H1 (cell line): ENCODE data around the gene PTBP3. TPM values are rescaled to one million over a fixed set of nuclear protein-coding genes. Genes with fewer than 3 reads are reported as not detected.

ENCODE experiments used
- CTCF ChIA-PET: fragments of 300-600 bp; sonication (Branson Sonifier 250); formaldehyde crosslinking; loops from one replicate; lab custom pipeline; 2021; ENCODE audit not compliant: partially characterized antibody; lab: Charles Lee
- POLR2A ChIA-PET: fragments of 300-600 bp; sonication (Branson Sonifier 250); formaldehyde crosslinking; loops from one replicate; lab custom pipeline; 2021; ENCODE audit warnings: inconsistent platforms; ENCODE audit not compliant: partially characterized antibody; lab: Charles Lee
- DNase-seq, 2 experiments: peaks; one replicate each; pipeline versions ENCODE4 v3.0.0 to v3.0.0-alpha.2; 2010 to 2022; ENCODE audit warnings: low spot score in 2 of 2, low read depth in 1 of 2, mixed read lengths in 1 of 2
- FAIRE-seq: peaks from 2 replicates; lab custom pipeline; 2011; peaks lifted over from hg19 to GRCh38; lab: Jason Lieb, UNC
- H2AFZ ChIP-seq: 2 replicates; pipeline ENCODE4 v1.8.1; 2012; ENCODE audit warnings: low read length, inconsistent platforms
- H2AK5ac ChIP-seq: 2 replicates; pipeline ENCODE4 v1.6.1; 2013; ENCODE audit warnings: low read depth, low read length
- H2BK120ac ChIP-seq: replicated peaks from 2 replicates; pipeline ENCODE3; 2013; ENCODE audit warnings: low read depth, low read length, inconsistent platforms
- H2BK12ac ChIP-seq: 2 replicates; pipeline ENCODE4 v1.6.1; 2013; ENCODE audit warnings: low read depth, low read length
- H2BK15ac ChIP-seq: 2 replicates; pipeline ENCODE4 v1.6.1; 2013; ENCODE audit warnings: low read length
- H2BK20ac ChIP-seq: 2 replicates; pipeline ENCODE4 v1.6.1; 2013; ENCODE audit warnings: low read length
- H2BK5ac ChIP-seq: 2 replicates; pipeline ENCODE4 v1.6.1; 2013; ENCODE audit warnings: low read depth, low read length
- H3K14ac ChIP-seq: 2 replicates; pipeline ENCODE4 v1.6.1; 2013; ENCODE audit warnings: inconsistent platforms; ENCODE audit not compliant: insufficient read length
- H3K18ac ChIP-seq: 2 replicates; pipeline ENCODE4 v1.6.1; 2013; ENCODE audit warnings: low read length; ENCODE audit errors: extremely low read depth
- H3K23ac ChIP-seq: 2 replicates; pipeline ENCODE4 v1.6.1; 2013; ENCODE audit warnings: inconsistent platforms; ENCODE audit not compliant: insufficient read length
- H3K23me2 ChIP-seq: 2 replicates; pipeline ENCODE4 v1.6.1; 2013; ENCODE audit warnings: low read depth, low read length
- H3K27ac ChIP-seq: 2 replicates; pipeline ENCODE4 v1.6.1; 2011; ENCODE audit warnings: low read depth, low read length, inconsistent platforms
- H3K27me3 ChIP-seq, 4 experiments: replicated peaks in 1 of 4; 1 replicate in 1 of 4; 2 replicates in 3 of 4; pipeline versions ENCODE4 v1.6.1 to v1.8.1; 2011 to 2013; ENCODE audit warnings: low read length in 3 of 4, mild to moderate bottlenecking in 3 of 4, inconsistent platforms in 2 of 4, mixed read lengths in 2 of 4, moderate library complexity in 1 of 4; ENCODE audit not compliant: control insufficient read depth in 3 of 4, insufficient read depth in 3 of 4; ENCODE audit errors: extremely low read depth in 1 of 4
- H3K36me3 ChIP-seq, 4 experiments: 2 replicates each; pipeline versions ENCODE4 v1.6.1 to v1.8.1; 2011 to 2013; ENCODE audit warnings: mild to moderate bottlenecking in 4 of 4, low read length in 3 of 4, moderate library complexity in 2 of 4, control low read depth in 1 of 4, inconsistent platforms in 1 of 4; ENCODE audit not compliant: insufficient read depth in 4 of 4, control insufficient read depth in 2 of 4
- H3K4ac ChIP-seq: replicated peaks from 2 replicates; pipeline ENCODE3; 2013; ENCODE audit warnings: low read length, low read depth, mixed read lengths, inconsistent platforms; ENCODE audit not compliant: insufficient read length
- H3K4me1 ChIP-seq, 4 experiments: replicated peaks in 1 of 4; 1 replicate in 1 of 4; 2 replicates in 3 of 4; pipeline versions ENCODE4 v1.6.1 to v1.8.1; 2011 to 2013; ENCODE audit warnings: low read length in 3 of 4, inconsistent platforms in 2 of 4, mixed read lengths in 1 of 4; ENCODE audit not compliant: insufficient read depth in 4 of 4, control insufficient read depth in 3 of 4
- H3K4me2 ChIP-seq, 2 experiments: 2 replicates each; pipeline versions ENCODE4 v1.6.1 to v1.8.1; 2011 to 2013; ENCODE audit warnings: low read depth in 2 of 2, low read length in 2 of 2, control low read depth in 1 of 2, inconsistent platforms in 1 of 2, mild to moderate bottlenecking in 1 of 2; ENCODE audit not compliant: insufficient read depth in 1 of 2
- H3K4me3 ChIP-seq, 4 experiments: fragments of 200-600, 300-600 bp in 1 of 4; sonication (generic), shearing (Covaris generic), sonication (Bioruptor Twin) in 1 of 4; 2 replicates each; pipeline versions ENCODE4 v1.5.1 to v1.8.1; 2011 to 2016; ENCODE audit warnings: low read length in 4 of 4, low read depth in 3 of 4, control low read depth in 2 of 4, inconsistent platforms in 2 of 4, mild to moderate bottlenecking in 2 of 4, mixed read lengths in 1 of 4, moderate library complexity in 1 of 4; ENCODE audit not compliant: insufficient read depth in 2 of 4; ENCODE audit errors: extremely low read depth in 1 of 4
- H3K56ac ChIP-seq: replicated peaks from 2 replicates; pipeline ENCODE3; 2013; ENCODE audit warnings: low read depth, mild to moderate bottlenecking, mixed read lengths, low read length, inconsistent platforms; ENCODE audit not compliant: insufficient read length
- H3K79me1 ChIP-seq: 2 replicates; pipeline ENCODE4 v1.6.1; 2013; ENCODE audit warnings: low read depth, low read length, control low read depth
- H3K79me2 ChIP-seq, 2 experiments: 2 replicates each; pipeline versions ENCODE4 v1.6.1 to v1.8.1; 2012 to 2013; ENCODE audit warnings: low read length in 2 of 2, mild to moderate bottlenecking in 2 of 2, inconsistent platforms in 1 of 2; ENCODE audit not compliant: insufficient read depth in 2 of 2, control insufficient read depth in 1 of 2
- H3K9ac ChIP-seq, 4 experiments: replicated peaks in 1 of 4; 1 replicate in 1 of 4; 2 replicates in 3 of 4; pipeline versions ENCODE4 v1.6.1 to v1.8.1; 2011 to 2013; ENCODE audit warnings: low read depth in 3 of 4, low read length in 3 of 4, control low read depth in 2 of 4, mild to moderate bottlenecking in 2 of 4, moderate library complexity in 2 of 4, inconsistent platforms in 1 of 4; ENCODE audit errors: extremely low read depth in 1 of 4
- H3K9me3 ChIP-seq, 2 experiments: 2 replicates each; pipeline versions ENCODE4 v1.6.1 to v1.8.1; 2012 to 2013; ENCODE audit warnings: mild to moderate bottlenecking in 2 of 2, moderate library complexity in 2 of 2, control low read depth in 1 of 2, inconsistent platforms in 1 of 2, low read depth in 1 of 2, low read length in 1 of 2, mixed read lengths in 1 of 2; ENCODE audit not compliant: insufficient read depth in 2 of 2
- H4K20me1 ChIP-seq, 2 experiments: replicated peaks in 1 of 2; 2 replicates each; pipeline versions ENCODE3 to v1.8.1; 2011 to 2013; ENCODE audit warnings: inconsistent platforms in 2 of 2, low read length in 2 of 2, mild to moderate bottlenecking in 1 of 2; ENCODE audit not compliant: insufficient read depth in 2 of 2, control insufficient read depth in 1 of 2
- H4K5ac ChIP-seq: 2 replicates; pipeline ENCODE4 v1.6.1; 2013; ENCODE audit warnings: low read length, low read depth, mixed read lengths, inconsistent platforms; ENCODE audit not compliant: insufficient read length
- H4K8ac ChIP-seq: 2 replicates; pipeline ENCODE4 v1.8.0; 2013; ENCODE audit warnings: mild to moderate bottlenecking, moderate library complexity, low read length, inconsistent platforms; ENCODE audit not compliant: insufficient read depth; ENCODE audit errors: extremely low read depth
- H4K91ac ChIP-seq: replicated peaks from 2 replicates; pipeline ENCODE3; 2013; ENCODE audit warnings: low read length, mixed read lengths, inconsistent platforms; ENCODE audit not compliant: insufficient read length
- EGR1 ChIP-seq: IDR thresholded peaks from 2 replicates; pipeline ENCODE4 v1.6.1; 2011; ENCODE audit warnings: low read depth, low read length, borderline replicate concordance
- EZH2 ChIP-seq: fragments of 200-600 bp; sonication (generic); IDR thresholded peaks from 2 replicates; pipeline ENCODE4 v1.7.1; 2012; ENCODE audit warnings: low read depth, mild to moderate bottlenecking, moderate library complexity, low read length, inconsistent platforms; ENCODE audit not compliant: severe bottlenecking
- FOSL1 ChIP-seq: IDR thresholded peaks from 2 replicates; pipeline ENCODE4 v1.6.1; 2011; ENCODE audit warnings: mild to moderate bottlenecking, low read depth, low read length, moderate library complexity; ENCODE audit not compliant: insufficient read depth
- JUND ChIP-seq: IDR thresholded peaks from 2 replicates; pipeline ENCODE4 v1.6.1; 2011; ENCODE audit warnings: mild to moderate bottlenecking, improper control_type of control experiment, low read length
- POLR2A ChIP-seq, 2 experiments: IDR thresholded peaks; 1 replicate in 1 of 2; 2 replicates in 1 of 2; pipeline ENCODE4 v1.6.1; 2011; ENCODE audit warnings: low read depth in 2 of 2, low read length in 2 of 2, mild to moderate bottlenecking in 2 of 2; ENCODE audit errors: control extremely low read depth in 1 of 2
- RNF2 ChIP-seq: fragments of 200-900, 300-1000 bp; sonication (generic); IDR thresholded peaks from 2 replicates; pipeline ENCODE4 v1.7.1; 2016; ENCODE audit warnings: borderline replicate concordance, low read depth, mild to moderate bottlenecking, antibody characterized with exemption, low read length; ENCODE audit not compliant: poor library complexity, severe bottlenecking; ENCODE audit errors: missing control alignments
- SP2 ChIP-seq: IDR thresholded peaks from 2 replicates; pipeline ENCODE4 v1.6.1; 2012; ENCODE audit warnings: mild to moderate bottlenecking, low read length, inconsistent platforms
- SP4 ChIP-seq: IDR thresholded peaks from 2 replicates; pipeline ENCODE4 v1.6.1; 2012; ENCODE audit warnings: low read length, inconsistent platforms
- TAF1 ChIP-seq: IDR thresholded peaks from 2 replicates; pipeline ENCODE4 v1.6.1; 2011; ENCODE audit warnings: mild to moderate bottlenecking, low read depth, low read length
- WGBS, 2 experiments: shearing (Covaris generic) in 1 of 2; methylation state at CpG; one replicate each; pipeline versions ENCODE4 v1.1.6 to v1.1.7; 2013 to 2015; ENCODE audit warnings: low lambda C conversion rate in 2 of 2, mixed read lengths in 2 of 2, inconsistent platforms in 1 of 2, low coverage in 1 of 2, missing lambda C conversion rate in 1 of 2; ENCODE audit not compliant: insufficient replicate concordance in 2 of 2, insufficient coverage in 1 of 2, insufficient read length in 1 of 2; ENCODE audit errors: extremely low coverage in 1 of 2, missing lambda C conversion rate in 1 of 2; 5-methylcytosine and 5-hydroxymethylcytosine counted together
- polyA plus RNA-seq, 7 experiments: library from polyadenylated mRNA; depleted of rRNA in 3 of 7; stranded (reverse) in 5 of 7; unstranded in 2 of 7; fragments of >200 nt in 5 of 7; fragments of 200-250 nt in 2 of 7; gene quantifications; 1 replicate in 5 of 7; 2 replicates in 1 of 7; 4 replicates in 1 of 7; pipeline versions ENCODE4 v1.2.1 to v1.2.3, GENCODE V29; 2011 to 2013; ENCODE audit warnings: missing spikeins in 2 of 7, mixed read lengths in 2 of 7
- total RNA-seq: library from RNA; stranded (reverse); fragmentation: NEBNext Ultra II Directional; extraction: Animal tissue kit (Norgen Biotek cat#: 25700); gene quantifications from 2 replicates; pipeline ENCODE4 v1.2.1, GENCODE V29; 2021
- TF ChIP-seq, protein P1 (sequence below), 3 experiments: IDR thresholded peaks; 1 replicate in 2 of 3; 2 replicates in 1 of 3; pipeline versions ENCODE4 v1.5.1 to v1.6.1; 2011; ENCODE audit warnings: low read length in 3 of 3, mild to moderate bottlenecking in 3 of 3, inconsistent platforms in 2 of 3, low read depth in 1 of 3, moderate library complexity in 1 of 3; ENCODE audit not compliant: insufficient read depth in 1 of 3; ENCODE audit errors: control extremely low read depth in 1 of 3

The PTBP3 gene
- total and polyA plus RNA-seq, 2 of the 8 experiments (the other 6 are each of a cell fraction or from before 2014, with no cell fraction given), result 51.0 to 124 TPM

DNA sequence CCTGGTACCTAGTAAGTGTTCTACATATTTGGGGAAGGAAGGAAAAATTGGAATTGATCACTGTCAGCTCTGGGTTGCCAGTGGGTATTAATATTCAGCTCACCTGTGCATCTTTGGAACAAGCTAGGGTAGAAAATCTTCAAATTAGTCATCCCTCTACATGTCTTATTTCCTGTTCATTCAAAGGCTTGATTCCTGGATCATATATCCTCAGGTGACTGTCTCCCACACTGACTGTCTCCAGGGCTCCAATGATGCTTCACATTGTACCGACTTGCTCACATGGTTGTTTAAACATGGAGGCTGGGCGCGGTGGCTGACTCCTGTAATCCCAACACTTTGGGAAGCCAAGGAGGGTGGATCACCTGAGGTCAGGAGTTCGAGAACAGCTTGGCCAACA is 146.7 kb downstream of the PTBP3 start:
- Histone ChIP-seq H2BK120ac (no peak overlapping the region), H3K23me2 (no peaks in the 10 kb centered on the region), H3K36me3 (no peaks in the 10 kb centered on the region), H2AK5ac (no peak overlapping the region), H3K79me2 (no peaks in the 10 kb centered on the region), H3K4me2 (no peak overlapping the region), H4K20me1 (no peaks in the 10 kb centered on the region), H3K27ac (no peak overlapping the region), H3K23ac (no peak overlapping the region), H3K27me3 (peaks cover 0 to 2% (median 0%) of the 10 kb centered on the region in 4 experiments; a peak in 1 of 7 replicates), H2BK15ac (no peak overlapping the region), H3K9ac (no peak overlapping the region), H2BK20ac (no peak overlapping the region), H4K5ac (no peak overlapping the region), H2BK5ac (no peak overlapping the region), H3K4me1 (no peaks in the 10 kb centered on the region), H4K8ac (no peak overlapping the region), H4K91ac (no peak overlapping the region), H3K9me3 (0 out of 4 replicates have a peak, but pooled peaks cover 0 to 4% of the 10 kb centered on the region in 2 experiments), H3K56ac (no peak overlapping the region), H3K18ac (no peak overlapping the region), H3K14ac (no peak overlapping the region), H2BK12ac (no peak overlapping the region), H3K79me1 (no peaks in the 10 kb centered on the region), H2AFZ (no peak overlapping the region), H3K4me3 (no peak overlapping the region), H3K4ac (no peak overlapping the region)
- TF ChIP-seq RNF2 (no peak), POLR2A (IDR thresholded peaks at IDR 0.05; ENCODE audit: control extremely low read depth in 1 of 2, low read depth in 2 of 2, low read length in 2 of 2) (no peak), EZH2 (no peak), FOSL1 (no peak), SP2 (no peak), EGR1 (no peak), JUND (no peak), TAF1 (no peak), SP4 (no peak)
- TF ChIP-seq, protein P1, sequence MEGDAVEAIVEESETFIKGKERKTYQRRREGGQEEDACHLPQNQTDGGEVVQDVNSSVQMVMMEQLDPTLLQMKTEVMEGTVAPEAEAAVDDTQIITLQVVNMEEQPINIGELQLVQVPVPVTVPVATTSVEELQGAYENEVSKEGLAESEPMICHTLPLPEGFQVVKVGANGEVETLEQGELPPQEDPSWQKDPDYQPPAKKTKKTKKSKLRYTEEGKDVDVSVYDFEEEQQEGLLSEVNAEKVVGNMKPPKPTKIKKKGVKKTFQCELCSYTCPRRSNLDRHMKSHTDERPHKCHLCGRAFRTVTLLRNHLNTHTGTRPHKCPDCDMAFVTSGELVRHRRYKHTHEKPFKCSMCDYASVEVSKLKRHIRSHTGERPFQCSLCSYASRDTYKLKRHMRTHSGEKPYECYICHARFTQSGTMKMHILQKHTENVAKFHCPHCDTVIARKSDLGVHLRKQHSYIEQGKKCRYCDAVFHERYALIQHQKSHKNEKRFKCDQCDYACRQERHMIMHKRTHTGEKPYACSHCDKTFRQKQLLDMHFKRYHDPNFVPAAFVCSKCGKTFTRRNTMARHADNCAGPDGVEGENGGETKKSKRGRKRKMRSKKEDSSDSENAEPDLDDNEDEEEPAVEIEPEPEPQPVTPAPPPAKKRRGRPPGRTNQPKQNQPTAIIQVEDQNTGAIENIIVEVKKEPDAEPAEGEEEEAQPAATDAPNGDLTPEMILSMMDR (IDR thresholded peaks at IDR 0.05; ENCODE audit: control extremely low read depth in 1 of 3, insufficient read depth in 1 of 3, low read depth in 1 of 3, low read length in 3 of 3), result no peak
- ChIA-PET POLR2A (interaction anchor here (0.6 kb wide), 1 partner anchor 161 kb away, joined by 3 read pairs; no protein-coding TSS in a partner anchor), CTCF (interaction anchor here (1.4 to 2.4 kb wide), 4 partner anchors 10 to 89 kb away, joined by 3 to 10 read pairs (median 6); no protein-coding TSS in a partner anchor)
- FAIRE-seq (no peak), DNase-seq (no peak)
- WGBS, 2 experiments, result 95% methylated on average over 4 of the region's 4 CpGs; no CpG with 5 or more reads in 1 of the 2 experiments
